ENCODE measurements around the gene CCDC92B. TPM values are rescaled to one million over a fixed set of nuclear protein-coding genes. Genes with fewer than 3 reads are reported as not detected.

The CCDC92B gene
- total RNA-seq, 1 experiment from 2014 or later = 0.09 TPM

DNA sequence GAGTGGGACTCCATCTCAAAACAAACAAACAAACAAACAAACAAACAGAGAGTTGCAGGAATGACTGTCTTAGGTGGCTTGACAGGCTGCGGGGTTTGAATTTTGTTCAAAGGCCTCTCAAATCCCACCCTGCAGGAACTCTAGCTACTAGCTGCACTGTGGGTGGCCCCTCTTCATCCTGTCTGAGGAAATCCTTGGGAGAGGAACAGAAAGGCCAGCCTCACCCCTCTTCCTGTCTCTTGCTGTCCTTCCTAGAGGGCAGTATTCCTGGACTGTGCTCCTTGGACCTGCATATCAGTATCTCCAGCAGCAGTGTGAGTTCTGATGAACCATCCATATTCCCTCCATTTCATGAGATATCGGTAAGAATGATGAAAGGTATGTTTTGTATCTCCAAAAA, 2.0 kb upstream of the CCDC92B start:
- no TSS peak for BruUV-seq (replicated peaks)
- no peak overlapping the region for H3K4me3 ChIP-seq (ENCODE audit: low read depth, low read length, poor library complexity, severe bottlenecking)
- ChIA-PET CTCF (no interaction called here), POLR2A (ENCODE audit: low non-redundant PET) (no interaction called here)
- TF ChIP-seq EZH2 (IDR thresholded peaks at IDR 0.05; ENCODE audit: borderline replicate concordance, low read depth, low read length, poor library complexity, severe bottlenecking) = no peak
- TF ChIP-seq, protein P1, sequence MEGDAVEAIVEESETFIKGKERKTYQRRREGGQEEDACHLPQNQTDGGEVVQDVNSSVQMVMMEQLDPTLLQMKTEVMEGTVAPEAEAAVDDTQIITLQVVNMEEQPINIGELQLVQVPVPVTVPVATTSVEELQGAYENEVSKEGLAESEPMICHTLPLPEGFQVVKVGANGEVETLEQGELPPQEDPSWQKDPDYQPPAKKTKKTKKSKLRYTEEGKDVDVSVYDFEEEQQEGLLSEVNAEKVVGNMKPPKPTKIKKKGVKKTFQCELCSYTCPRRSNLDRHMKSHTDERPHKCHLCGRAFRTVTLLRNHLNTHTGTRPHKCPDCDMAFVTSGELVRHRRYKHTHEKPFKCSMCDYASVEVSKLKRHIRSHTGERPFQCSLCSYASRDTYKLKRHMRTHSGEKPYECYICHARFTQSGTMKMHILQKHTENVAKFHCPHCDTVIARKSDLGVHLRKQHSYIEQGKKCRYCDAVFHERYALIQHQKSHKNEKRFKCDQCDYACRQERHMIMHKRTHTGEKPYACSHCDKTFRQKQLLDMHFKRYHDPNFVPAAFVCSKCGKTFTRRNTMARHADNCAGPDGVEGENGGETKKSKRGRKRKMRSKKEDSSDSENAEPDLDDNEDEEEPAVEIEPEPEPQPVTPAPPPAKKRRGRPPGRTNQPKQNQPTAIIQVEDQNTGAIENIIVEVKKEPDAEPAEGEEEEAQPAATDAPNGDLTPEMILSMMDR (conservative IDR thresholded peaks at IDR 0.05; ENCODE audit: low read depth, low read length) = no peak
- H3K27ac ChIP-seq (ENCODE audit: low read depth, low read length, poor library complexity, severe bottlenecking) = no peak overlapping the region
- intact Hi-C loops (cut with micrococcal nuclease; ENCODE audit: unreplicated experiment) = no loop called here
- no peak for DNase-seq (ENCODE audit: low spot score)
- peaks cover 55% of the 10 kb centered on the region for H3K27me3 ChIP-seq (replicated peaks; ENCODE audit: insufficient read depth, low read depth, low read length, poor library complexity)
- H3K4me1 ChIP-seq (ENCODE audit: insufficient read depth, low read length, poor library complexity, severe bottlenecking) = no peaks in the 10 kb centered on the region
- H3K36me3 ChIP-seq (ENCODE audit: insufficient read depth, low read length, poor library complexity, severe bottlenecking) = no peaks in the 10 kb centered on the region
- H3K9me3 ChIP-seq (ENCODE audit: low read depth, low read length, poor library complexity, severe bottlenecking) = no peaks in the 10 kb centered on the region

DNA sequence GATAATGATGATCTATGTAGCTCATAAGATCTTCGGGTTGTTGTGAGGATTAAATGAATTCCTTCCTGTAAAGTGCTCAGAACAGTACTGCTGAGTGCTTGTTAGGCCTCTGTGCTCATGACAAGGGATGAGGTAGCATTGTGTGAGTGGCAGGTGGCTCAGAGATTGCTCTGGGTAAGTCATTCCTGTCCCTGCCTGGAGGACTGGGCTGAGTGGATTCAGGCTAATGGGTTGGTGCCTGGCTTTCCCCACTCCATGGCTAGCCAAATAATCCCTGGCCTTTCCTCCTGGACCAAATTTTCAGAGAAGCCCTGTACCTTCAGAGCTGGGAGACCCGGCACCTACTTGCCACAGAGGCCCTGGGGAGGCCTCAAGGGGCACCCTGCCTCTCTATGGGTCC, 1.3 kb upstream of the CCDC92B start:
- H3K36me3 ChIP-seq (ENCODE audit: insufficient read depth, low read length, poor library complexity, severe bottlenecking) = no peaks in the 10 kb centered on the region
- no peak overlapping the region for H3K27ac ChIP-seq (ENCODE audit: low read depth, low read length, poor library complexity, severe bottlenecking)
- no peak for DNase-seq (ENCODE audit: low spot score)
- H3K27me3 ChIP-seq (replicated peaks; ENCODE audit: insufficient read depth, low read depth, low read length, poor library complexity) = peaks cover 54% of the 10 kb centered on the region
- intact Hi-C loops (cut with micrococcal nuclease; ENCODE audit: unreplicated experiment) = no loop called here
- H3K4me3 ChIP-seq (ENCODE audit: low read depth, low read length, poor library complexity, severe bottlenecking) = no peak overlapping the region
- H3K4me1 ChIP-seq (ENCODE audit: insufficient read depth, low read length, poor library complexity, severe bottlenecking) = no peaks in the 10 kb centered on the region
- no peak for TF ChIP-seq EZH2 (IDR thresholded peaks at IDR 0.05; ENCODE audit: borderline replicate concordance, low read depth, low read length, poor library complexity, severe bottlenecking)
- TF ChIP-seq, protein P1 (conservative IDR thresholded peaks at IDR 0.05; ENCODE audit: low read depth, low read length) = no peak
- ChIA-PET POLR2A (ENCODE audit: low non-redundant PET) (no interaction called here), CTCF (no interaction called here)
- no TSS peak for BruUV-seq (replicated peaks)
- H3K9me3 ChIP-seq (ENCODE audit: low read depth, low read length, poor library complexity, severe bottlenecking) = no peaks in the 10 kb centered on the region

DNA sequence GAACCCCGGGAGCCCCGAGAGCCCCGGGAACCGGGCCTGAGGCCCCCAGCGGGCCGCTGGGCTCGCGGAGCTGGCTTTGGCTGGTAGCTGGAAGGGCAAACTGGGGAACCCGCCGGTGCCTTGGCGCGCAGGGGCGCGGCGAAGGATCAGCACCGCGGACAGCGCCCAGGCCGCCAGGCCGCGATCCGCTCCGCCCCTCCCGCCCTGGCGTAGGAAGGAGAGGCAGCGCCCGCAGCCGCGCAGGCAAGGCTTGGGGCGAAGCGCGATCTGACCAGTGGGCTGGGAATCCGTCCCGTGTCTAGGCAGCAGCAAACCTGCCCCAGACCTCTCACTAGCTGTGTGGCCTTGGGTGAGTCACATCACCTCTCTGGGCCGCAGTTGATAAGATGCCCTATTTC, 331 bp upstream of the CCDC92B start:
- ChIA-PET POLR2A (ENCODE audit: low non-redundant PET) (no interaction called here), CTCF (no interaction called here)
- no TSS peak for BruUV-seq (replicated peaks)
- no peak overlapping the region for H3K4me3 ChIP-seq (ENCODE audit: low read depth, low read length, poor library complexity, severe bottlenecking)
- no peak overlapping the region for H3K27ac ChIP-seq (ENCODE audit: low read depth, low read length, poor library complexity, severe bottlenecking)
- DNase-seq (ENCODE audit: low spot score) = peak; percentile 73
- no peaks in the 10 kb centered on the region for H3K4me1 ChIP-seq (ENCODE audit: insufficient read depth, low read length, poor library complexity, severe bottlenecking)
- TF ChIP-seq EZH2 (IDR thresholded peaks at IDR 0.05; ENCODE audit: borderline replicate concordance, low read depth, low read length, poor library complexity, severe bottlenecking) = no peak
- TF ChIP-seq, protein P1 (conservative IDR thresholded peaks at IDR 0.05; ENCODE audit: low read depth, low read length) = no peak
- H3K36me3 ChIP-seq (ENCODE audit: insufficient read depth, low read length, poor library complexity, severe bottlenecking) = no peaks in the 10 kb centered on the region
- peaks cover 52% of the 10 kb centered on the region for H3K27me3 ChIP-seq (replicated peaks; ENCODE audit: insufficient read depth, low read depth, low read length, poor library complexity)
- H3K9me3 ChIP-seq (ENCODE audit: low read depth, low read length, poor library complexity, severe bottlenecking) = no peaks in the 10 kb centered on the region
- intact Hi-C loops (cut with micrococcal nuclease; ENCODE audit: unreplicated experiment) = no loop called here
